Thyroid gland (tissue), 4 donors: ENCODE measurements around the gene TUT7.

Source experiments
- POLR2A ChIP-seq, 2 donors: fragments of 450-650 bp; IDR thresholded peaks; one replicate each; pipeline ENCODE4 v1.6.1; 2017; ENCODE audit warnings: antibody characterized with exemption in 2 of 2, mild to moderate bottlenecking in 2 of 2, moderate library complexity in 1 of 2
- TF ChIP-seq, protein P1 (sequence below), 6 experiments: fragments of 200-600 bp in 3 of 6; fragments of 450-650 bp in 3 of 6; sonication (generic) in 3 of 6; IDR thresholded peaks; one replicate each; pipeline ENCODE4 v1.5.1; 2016 to 2019; ENCODE audit warnings: antibody characterized with exemption in 6 of 6, mild to moderate bottlenecking in 2 of 6, inconsistent platforms in 1 of 6, moderate library complexity in 1 of 6

DNA sequence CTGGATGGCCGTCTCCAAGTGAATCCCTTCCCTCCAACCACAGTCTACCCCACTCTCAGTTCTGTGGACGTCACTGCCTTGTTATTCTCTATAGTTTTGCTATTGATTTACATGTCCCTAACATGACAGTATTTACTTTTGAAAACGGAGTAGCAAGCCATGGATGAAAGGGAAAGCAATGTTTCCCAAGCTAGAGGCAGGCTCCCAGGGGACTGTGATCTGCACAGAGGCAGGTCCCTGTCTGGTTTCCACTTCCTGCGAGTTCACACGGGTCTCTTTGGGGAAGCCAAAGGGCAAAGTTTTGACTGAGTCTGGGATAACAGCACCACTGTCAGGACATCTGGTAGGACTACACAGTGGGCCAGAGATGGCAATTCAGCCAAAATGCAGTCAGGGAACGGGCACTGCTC, 107.5 kb downstream of the TUT7 start:
- TF ChIP-seq, protein P1, sequence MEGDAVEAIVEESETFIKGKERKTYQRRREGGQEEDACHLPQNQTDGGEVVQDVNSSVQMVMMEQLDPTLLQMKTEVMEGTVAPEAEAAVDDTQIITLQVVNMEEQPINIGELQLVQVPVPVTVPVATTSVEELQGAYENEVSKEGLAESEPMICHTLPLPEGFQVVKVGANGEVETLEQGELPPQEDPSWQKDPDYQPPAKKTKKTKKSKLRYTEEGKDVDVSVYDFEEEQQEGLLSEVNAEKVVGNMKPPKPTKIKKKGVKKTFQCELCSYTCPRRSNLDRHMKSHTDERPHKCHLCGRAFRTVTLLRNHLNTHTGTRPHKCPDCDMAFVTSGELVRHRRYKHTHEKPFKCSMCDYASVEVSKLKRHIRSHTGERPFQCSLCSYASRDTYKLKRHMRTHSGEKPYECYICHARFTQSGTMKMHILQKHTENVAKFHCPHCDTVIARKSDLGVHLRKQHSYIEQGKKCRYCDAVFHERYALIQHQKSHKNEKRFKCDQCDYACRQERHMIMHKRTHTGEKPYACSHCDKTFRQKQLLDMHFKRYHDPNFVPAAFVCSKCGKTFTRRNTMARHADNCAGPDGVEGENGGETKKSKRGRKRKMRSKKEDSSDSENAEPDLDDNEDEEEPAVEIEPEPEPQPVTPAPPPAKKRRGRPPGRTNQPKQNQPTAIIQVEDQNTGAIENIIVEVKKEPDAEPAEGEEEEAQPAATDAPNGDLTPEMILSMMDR (IDR thresholded peaks at IDR 0.05) = no peak
- no peak for TF ChIP-seq POLR2A (IDR thresholded peaks at IDR 0.05)
